Measurements from ENCODE around the gene ABO.
"Not testable (repeated sequence)": the region's sequence is repeated elsewhere in the genome, so short reads cannot be mapped to it uniquely, and the experiment has no call there.

Gene ABO

GRCh38 chr9:133223159-133223756, 51.7 kb downstream of the ABO start:
- DNase-seq: not testable (repeated sequence)

GRCh38 chr9:133221994-133222393, 53.0 kb downstream of the ABO start:
- DNase-seq: not testable (repeated sequence)

GRCh38 chr9:133221177-133221809, 53.7 kb downstream of the ABO start:
- no peak for DNase-seq

GRCh38 chr9:133218049-133218975, 56.7 kb downstream of the ABO start:
- not testable (repeated sequence) for DNase-seq

GRCh38 chr9:133217333-133217988, 57.5 kb downstream of the ABO start:
- not testable (repeated sequence) for DNase-seq

- DNase-seq: not testable (repeated sequence)
Observed at GRCh38 chr9:133214276-133214675, 60.7 kb downstream of the ABO start.

GRCh38 chr9:133210609-133211008, 64.4 kb downstream of the ABO start:
- DNase-seq: no peak

- DNase-seq: no peak
Observed at GRCh38 chr9:133210202-133210532, 64.8 kb downstream of the ABO start.

GRCh38 chr9:133209327-133210201, 65.4 kb downstream of the ABO start:
- DNase-seq: not testable (repeated sequence)

- not testable (repeated sequence) for DNase-seq
Observed at GRCh38 chr9:133208880-133209300, 66.1 kb downstream of the ABO start, which contains the start of gene OBP2B. Gene OBP2B (minus strand): TSS chr9:133209250. CDS start chr9:133209199, 51 bp downstream.

- DNase-seq: not testable (repeated sequence)
Observed at GRCh38 chr9:133208171-133208879, 66.7 kb downstream of the ABO start.

GRCh38 chr9:133207540-133208170, 67.3 kb downstream of the ABO start:
- DNase-seq: no peak

GRCh38 chr9:133207021-133207531, 67.9 kb downstream of the ABO start:
- DNase-seq: no peak

GRCh38 chr9:133205996-133206931, 68.7 kb downstream of the ABO start:
- no peak for DNase-seq

- not testable (repeated sequence) for DNase-seq
Observed at GRCh38 chr9:133205481-133205887, 69.5 kb downstream of the ABO start.
